ENCODE measurements around the gene TSPAN6. TPM values are rescaled to one million over a fixed set of nuclear protein-coding genes. Genes with fewer than 3 reads are reported as not detected.

Gene TSPAN6
- polyA plus RNA-seq, 2 of the 4 experiments (the other 2 are of a cell fraction), result 46.0 to 71.1 TPM

- Histone ChIP-seq H3K4me1 (peaks cover 3% of the 10 kb centered on the region; the same call in 1 of the 3 replicates), H3K9me3 (no peaks in the 10 kb centered on the region), H3K4me3 (no peak overlapping the region), H3K27ac (no peak overlapping the region), H3K4me2 (no peak overlapping the region)
- TF ChIP-seq PBX3 (IDR thresholded peaks at IDR 0.05) (no peak), REST (IDR thresholded peaks at IDR 0.05) (no peak), ZSCAN20 (CRISPR knock-in tag; IDR thresholded peaks at IDR 0.05) (no peak), RNF2 (IDR thresholded peaks at IDR 0.05; ENCODE audit: borderline replicate concordance, low read depth) (no peak), HMGXB4 (CRISPR knock-in tag; IDR thresholded peaks at IDR 0.05; ENCODE audit: borderline replicate concordance) (no peak), GATA3 (IDR thresholded peaks at IDR 0.05; ENCODE audit: borderline replicate concordance) (no peak), TFCP2L1 (CRISPR knock-in tag; IDR thresholded peaks at IDR 0.05) (no peak), RFX5 (IDR thresholded peaks at IDR 0.05) (no peak), PHF8 (IDR thresholded peaks at IDR 0.05; ENCODE audit: borderline replicate concordance, low read depth) (no peak), ZFP36 (IDR thresholded peaks at IDR 0.05; ENCODE audit: borderline replicate concordance, partially characterized antibody) (no peak), KDM5A (IDR thresholded peaks at IDR 0.05) (no peak), SREBF2 (IDR thresholded peaks at IDR 0.05) (no peak)
- WGBS (ENCODE audit: missing lambda C conversion rate), result 67% methylated on average over 5 of the region's 5 CpGs
- ChIA-PET CTCF (no interaction called here), POLR2A (no interaction called here)
- no peak for FAIRE-seq
- no peak for DNase-seq (ENCODE audit: low read depth in 1 of 2, low spot score in 1 of 2)
- no peak for ATAC-seq
Measured at GRCh38 chrX:100611951-100612350, 24.7 kb downstream of the TSPAN6 start.

GRCh38 chrX:100609591-100609990 is 27.0 kb downstream of the TSPAN6 start:
- no peak overlapping the region for H3K4me2 ChIP-seq
- ChIA-PET CTCF (interaction anchor here (1.8 kb wide), 1 partner anchor 98 kb away, joined by 8 read pairs; no protein-coding TSS in a partner anchor), POLR2A (no interaction called here)
- FAIRE-seq (no peak), DNase-seq (ENCODE audit: low read depth in 1 of 2, low spot score in 1 of 2) (no peak), ATAC-seq (no peak)
- no peaks in the 10 kb centered on the region for H3K9me3 ChIP-seq
- H3K4me3 ChIP-seq, result no peak overlapping the region
- H3K4me1 ChIP-seq, result peaks cover under 1% of the 10 kb centered on the region; the same call in 1 of the 3 replicates
- TF ChIP-seq CHD2 (IDR thresholded peaks at IDR 0.05; ENCODE audit: low read length, partially characterized antibody) (no peak), JUNB (IDR thresholded peaks at IDR 0.05) (no peak), RFX5 (IDR thresholded peaks at IDR 0.05) (no peak), RAD21 (conservative IDR thresholded peaks at IDR 0.05 in 1 of 2, IDR thresholded peaks at IDR 0.05 in 1 of 2) (0 out of 5 replicates have a peak, but pooled peaks of 1 of the 2 experiments have one; percentile 8), KDM5A (IDR thresholded peaks at IDR 0.05) (no peak), CTCF (IDR thresholded peaks at IDR 0.05) (peak; percentile 7; the same call in 1 of the 3 replicates), SMC3 (IDR thresholded peaks at IDR 0.05) (no peak), ELK1 (IDR thresholded peaks at IDR 0.05; ENCODE audit: low read depth, low read length) (no peak)
- no peak overlapping the region for H3K27ac ChIP-seq
- 0% methylated on average over 1 of the region's 1 CpG for WGBS (ENCODE audit: missing lambda C conversion rate)

Measured in A549 (cell line).